ENCODE results near the gene CHCHD6.
A peak's percentile ranks its signal among the peaks of the same experiment; 100 is the strongest.

CHCHD6 gene

GRCh38 chr3:126703512-126704493 lies at the start of gene CHCHD6:
Gene CHCHD6 (plus strand): TSS chr3:126704240. CDS start chr3:126704313, 73 bp downstream.
- peak; percentile 88 for DNase-seq

- peak; percentile 47 for DNase-seq
Observed at GRCh38 chr3:126654571-126655383, 49.3 kb upstream of the CHCHD6 start, which contains the start of gene TXNRD3. Gene TXNRD3 (minus strand): TSS chr3:126655124.

DNA sequence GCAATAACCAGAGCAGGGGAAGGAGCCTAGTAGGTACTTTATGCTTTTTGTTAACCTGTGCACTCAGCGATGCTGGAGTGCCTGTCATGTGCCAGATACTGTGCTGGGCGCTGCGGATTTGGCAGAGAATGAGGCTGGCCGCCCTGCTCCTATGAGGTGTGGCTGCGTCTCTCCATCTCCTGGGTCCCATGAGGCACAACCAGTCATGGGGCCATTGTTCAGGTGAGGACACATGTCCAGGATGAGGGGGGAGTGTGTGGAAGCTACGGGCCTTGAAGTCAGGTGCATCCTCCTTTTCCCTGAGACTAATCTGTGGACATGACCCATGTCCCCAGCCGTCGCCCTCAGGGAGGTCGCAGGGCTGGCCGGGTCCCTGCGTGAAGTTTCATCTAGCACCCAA lies 48.2 kb upstream of the CHCHD6 start:
- DNase-seq = no peak

DNA sequence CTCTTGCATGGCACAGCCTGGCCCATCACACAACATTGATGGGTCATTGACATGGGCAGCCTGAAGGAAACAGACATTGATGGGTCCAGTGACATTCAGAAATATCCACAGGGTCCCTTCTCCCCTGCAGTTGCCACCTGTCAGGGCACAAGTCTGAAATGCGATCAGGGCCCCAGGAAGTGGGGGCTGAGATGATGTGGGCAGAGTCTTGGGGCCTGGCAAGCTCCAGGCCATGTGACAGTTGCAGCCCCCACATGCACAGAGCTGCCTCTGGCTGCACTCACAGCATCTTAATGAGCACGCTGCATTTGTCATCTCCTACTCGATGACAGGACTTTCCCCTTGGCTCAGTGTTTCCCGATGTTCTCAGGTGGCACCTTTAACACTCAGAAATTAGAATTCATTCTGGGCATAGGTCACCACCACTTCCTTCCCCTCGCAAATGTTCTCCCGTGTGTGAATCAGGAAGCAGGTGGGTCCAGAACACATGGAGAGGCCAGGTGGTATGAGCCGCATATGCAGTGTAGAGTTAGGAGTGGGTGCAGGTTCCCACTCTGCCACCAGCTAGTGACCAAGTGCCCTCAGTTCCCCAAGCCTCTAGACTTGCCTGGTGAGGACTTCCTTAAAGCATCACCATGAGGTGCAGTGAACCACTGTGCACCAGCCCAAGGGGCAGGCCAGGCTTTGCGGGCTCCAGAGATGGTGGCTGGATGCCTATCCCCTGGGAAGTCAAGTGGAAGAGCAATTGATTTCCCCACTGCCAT lies 47.5 kb upstream of the CHCHD6 start:
- no peak for DNase-seq

DNA sequence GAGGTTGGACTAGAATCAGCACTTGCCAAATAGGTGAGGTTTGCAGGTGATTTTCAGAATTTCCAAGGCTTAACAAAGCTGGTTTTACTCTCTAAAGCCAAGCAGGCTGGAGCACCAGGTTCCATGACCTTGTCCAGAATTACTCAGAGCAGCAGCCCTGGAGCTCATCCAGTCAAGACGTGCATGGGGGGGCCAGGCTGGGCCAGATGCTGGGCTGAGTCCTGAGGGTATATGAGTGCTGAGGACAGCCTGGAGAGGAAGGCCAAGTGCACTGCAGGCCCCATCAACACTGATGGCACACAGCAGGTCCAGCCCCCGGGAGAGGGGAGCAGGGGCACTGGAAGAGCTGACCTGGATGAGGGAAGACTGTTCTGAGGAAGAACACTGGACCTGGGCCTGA lies 46.1 kb upstream of the CHCHD6 start:
- DNase-seq = no peak

DNA sequence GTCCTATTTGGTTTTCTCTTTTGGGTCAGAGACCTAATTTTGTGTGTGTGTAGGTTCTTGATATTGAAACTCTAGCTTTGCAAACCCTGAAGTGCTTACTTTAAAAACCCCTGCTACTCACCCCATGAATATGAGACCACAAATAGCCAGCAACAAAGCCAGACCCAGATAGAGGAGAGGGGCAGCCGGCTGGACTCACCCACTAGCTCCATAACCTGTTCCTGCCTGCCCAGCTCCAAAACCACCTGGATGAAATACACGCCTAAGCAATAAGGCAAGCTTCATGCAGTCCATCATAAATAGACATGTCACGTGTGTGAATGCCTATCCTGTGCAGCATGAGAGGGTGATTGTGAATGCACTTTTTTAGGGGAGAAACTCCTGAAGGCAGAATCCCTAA lies 45.5 kb upstream of the CHCHD6 start:
- no peak for DNase-seq

GRCh38 chr3:126659915-126660886 lies 43.8 kb upstream of the CHCHD6 start:
- DNase-seq = no peak

DNA sequence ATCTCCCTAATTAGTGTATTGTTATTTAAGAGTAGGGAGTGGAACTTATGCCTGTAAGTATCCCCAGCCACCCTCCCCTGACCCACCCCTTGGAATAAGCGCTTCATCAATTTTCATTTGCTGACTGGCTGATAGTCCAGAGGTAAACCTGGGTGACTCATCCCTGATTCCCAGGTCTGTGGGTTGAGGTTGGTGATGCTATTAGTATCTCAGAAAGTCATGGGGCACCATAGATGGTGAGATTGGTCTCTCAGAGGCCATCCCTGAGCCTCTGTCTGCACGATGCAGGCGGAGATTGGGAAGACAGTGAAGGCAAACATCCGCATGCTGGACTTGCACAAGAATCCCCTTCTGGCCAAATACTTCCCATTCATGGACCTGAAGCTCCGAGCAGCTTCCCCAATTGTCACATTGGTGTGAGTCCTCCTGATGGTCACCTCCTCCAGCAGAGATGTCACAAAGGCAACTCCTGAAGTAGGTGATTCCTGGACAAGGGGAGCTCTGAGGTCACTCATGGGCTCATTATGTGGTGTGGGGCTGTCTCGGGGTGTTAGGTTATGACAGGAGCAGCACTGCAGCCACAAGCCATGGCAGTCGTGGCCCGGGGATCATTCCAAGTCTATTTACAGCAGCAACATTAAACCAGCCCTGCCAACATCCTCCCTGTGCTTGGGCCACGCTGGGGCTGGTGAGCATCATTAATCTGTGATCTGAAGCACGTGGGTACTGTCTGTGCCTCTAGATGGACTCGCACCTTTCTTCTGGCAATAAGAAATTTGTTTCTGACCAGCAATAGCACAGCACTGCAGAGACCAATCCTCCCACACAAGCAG lies 42.3 kb upstream of the CHCHD6 start:
- no peak for DNase-seq

- no peak for DNase-seq
Observed at GRCh38 chr3:126663257-126663656, 40.8 kb upstream of the CHCHD6 start.

DNA sequence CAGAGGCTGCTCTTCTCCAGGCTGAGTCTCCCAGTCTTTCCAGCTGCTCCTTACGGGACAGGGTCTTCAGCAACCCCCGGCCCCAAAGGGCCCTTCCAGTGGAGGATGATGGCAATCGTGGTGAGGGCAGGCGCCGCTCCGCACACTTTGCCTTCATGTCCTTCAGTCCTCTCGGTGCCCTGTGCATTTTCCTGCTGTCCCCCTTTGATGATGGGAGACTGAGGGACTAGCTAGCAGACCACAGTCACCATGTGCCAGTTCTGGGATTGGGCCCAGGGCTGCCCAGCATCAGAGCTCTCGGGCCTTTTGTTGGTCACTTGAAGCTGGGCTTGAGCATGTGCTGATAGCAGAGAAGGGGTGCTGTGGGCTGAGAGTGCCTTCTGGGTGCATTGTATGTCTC lies 40.3 kb upstream of the CHCHD6 start:
- DNase-seq = no peak

DNA sequence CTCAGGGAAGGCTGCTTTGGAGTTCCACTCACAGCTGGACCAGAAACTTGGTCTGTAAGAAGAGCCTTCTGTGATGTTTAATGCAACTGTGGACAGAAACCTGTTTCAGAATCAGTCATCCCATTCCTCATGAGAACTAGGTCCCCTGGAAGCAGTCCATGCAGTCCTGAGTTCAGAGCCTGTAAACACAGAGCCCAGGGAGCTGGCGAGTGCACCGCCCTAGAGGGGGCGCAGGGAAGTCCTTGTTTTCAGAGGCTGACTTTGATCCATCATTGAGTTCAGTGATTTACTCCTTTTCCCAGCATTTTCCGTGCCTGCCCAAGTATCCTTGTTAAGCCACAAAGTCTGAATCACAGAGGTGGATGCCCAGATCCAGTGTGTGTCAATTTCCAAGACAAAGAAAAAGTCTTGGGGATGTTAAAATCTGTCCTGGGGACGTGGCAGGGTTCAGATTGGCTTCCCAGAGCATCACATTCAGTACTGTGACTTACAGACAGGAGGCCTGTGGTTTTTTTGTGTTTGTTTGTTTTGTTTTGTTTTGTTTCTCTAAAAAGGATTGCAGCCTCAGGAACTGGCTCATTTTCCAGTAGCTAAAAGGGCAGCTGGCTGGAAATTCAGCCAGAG lies 39.3 kb upstream of the CHCHD6 start:
- DNase-seq = no peak

GRCh38 chr3:126665221-126665936 lies 38.7 kb upstream of the CHCHD6 start:
- DNase-seq = no peak

DNA sequence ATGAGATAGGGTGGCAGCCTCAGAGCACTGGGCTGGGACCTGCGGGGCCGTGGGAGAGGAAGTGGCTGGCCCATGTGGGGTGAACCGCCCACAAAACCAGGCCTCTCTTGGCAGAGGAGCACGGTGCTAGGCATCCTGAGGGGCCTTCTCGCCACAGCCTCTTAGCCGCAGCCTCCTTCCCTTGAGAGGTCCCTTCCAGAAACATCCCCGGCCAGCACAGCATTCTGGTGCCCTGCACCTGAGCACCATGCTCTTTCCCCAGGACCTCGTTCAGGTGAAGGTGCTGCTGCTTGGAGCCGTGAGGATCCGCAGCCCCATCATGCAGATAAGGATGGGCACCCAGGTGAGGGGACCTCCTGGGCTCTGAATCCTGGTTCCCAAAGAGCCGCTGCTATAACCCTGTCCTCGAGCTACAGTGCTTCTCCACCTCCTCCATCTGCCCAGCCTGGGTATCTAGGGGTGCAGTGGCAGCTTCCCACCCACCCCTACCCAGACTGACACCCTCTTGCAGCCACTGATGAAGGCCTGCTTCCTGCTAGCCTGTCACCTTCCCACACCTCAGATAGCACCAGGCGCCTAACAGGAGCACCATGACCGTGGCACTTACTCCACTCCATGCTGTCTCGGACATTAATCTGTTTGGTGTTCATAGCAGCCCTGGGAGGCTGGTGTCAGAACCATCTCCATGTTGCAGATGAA lies 37.9 kb upstream of the CHCHD6 start:
- no peak for DNase-seq

DNA sequence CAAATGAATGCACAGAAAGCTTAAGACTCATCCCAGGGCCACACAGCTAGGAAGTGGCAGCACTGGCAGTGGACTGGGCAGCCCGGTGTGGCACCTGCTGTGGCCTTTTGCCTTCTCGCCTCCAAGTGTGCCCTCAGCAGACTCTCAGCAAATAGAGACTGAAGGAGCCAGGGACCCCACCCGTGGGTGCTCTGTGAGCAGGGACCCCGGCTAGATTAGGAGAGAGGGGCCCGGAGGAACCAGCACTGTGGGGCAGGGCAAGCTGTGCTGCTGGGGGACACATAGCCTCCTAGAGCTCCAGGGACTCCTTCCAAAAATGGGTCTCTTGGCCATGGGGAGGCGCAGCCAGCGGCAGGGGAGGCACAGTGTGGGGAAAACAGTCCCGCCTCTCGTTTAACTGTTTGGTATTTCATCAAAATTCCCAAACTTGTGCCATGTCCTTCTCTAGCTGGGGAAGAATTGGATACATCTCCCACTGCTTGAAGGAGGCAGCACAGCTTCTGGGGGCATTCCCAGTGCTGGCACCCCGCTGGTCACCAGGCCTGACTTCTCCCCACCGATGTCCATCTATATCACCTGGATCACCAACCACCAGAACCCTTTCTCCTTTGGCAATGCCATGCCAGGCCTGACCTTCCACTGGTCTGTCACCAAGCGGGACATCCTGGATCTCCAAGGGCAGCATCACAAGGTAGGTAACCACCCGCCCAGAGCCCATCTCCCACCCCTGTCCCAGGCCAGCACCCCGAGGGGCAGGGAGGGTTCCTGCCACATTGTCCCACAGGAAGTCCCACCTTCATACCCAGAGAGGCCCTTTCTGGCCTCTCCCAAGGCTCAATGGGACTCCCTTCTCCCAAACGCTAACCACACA lies 37.1 kb upstream of the CHCHD6 start:
- DNase-seq = no peak

- no peak for DNase-seq
Observed at GRCh38 chr3:126667631-126668449, 36.2 kb upstream of the CHCHD6 start.

- DNase-seq = no peak
Observed at GRCh38 chr3:126668450-126669401, 35.3 kb upstream of the CHCHD6 start.
